ENCODE data around the gene RBM20. TPM values are rescaled to one million over a fixed set of nuclear protein-coding genes. Genes with fewer than 3 reads are reported as not detected.

Gene RBM20
- total RNA-seq, 1 donor = 0.09 TPM

DNA sequence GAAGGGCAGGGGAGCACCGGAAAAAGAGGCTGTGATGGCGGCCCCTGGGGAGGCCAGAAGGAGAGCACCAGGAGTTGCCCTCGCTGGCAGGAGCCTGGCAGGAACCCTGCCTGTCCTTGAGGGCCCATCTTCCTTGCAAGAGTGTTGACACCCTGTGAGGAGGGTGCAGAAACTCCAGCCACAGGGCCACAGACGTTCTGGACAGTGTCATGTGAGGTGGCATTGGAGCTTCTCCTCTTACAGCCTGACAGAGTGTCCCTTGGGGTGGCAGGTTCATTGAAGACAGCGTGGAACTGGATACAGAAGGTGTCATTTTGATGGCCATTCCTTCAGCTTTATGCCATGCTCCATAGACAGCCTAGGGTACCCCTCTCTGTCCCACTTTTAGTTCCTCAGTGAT lies 54.2 kb downstream of the RBM20 start:
- no peak overlapping the region for H3K4me3 ChIP-seq (ENCODE audit: low read depth, low read length)
- no peak for DNase-seq (ENCODE audit: low read depth)
- TF ChIP-seq CTCF (IDR thresholded peaks at IDR 0.05; ENCODE audit: insufficient read depth, low read length) = no peak

DNA sequence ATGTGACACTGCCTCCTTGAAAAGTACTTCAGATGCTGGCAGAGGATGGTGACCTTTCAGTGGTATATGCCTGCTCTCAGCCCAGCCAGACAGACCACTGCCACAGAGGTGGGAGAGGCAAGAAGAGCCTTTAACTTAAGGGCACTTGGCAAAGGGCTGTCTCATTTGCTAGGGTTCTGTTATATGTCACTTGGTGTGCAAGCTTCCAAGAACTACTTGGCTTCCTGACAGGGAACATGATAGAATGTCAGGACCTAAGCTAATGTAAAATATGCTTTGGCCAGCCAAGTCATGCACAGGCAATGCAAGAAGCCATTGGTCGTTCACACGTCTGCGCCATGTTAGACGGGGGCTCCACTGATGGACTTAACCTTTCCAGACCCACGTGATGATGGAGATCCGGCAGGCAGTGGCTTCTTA lies 54.7 kb downstream of the RBM20 start:
- TF ChIP-seq CTCF (IDR thresholded peaks at IDR 0.05; ENCODE audit: insufficient read depth, low read length) = no peak
- peak; percentile 64 for DNase-seq (ENCODE audit: low read depth)

GRCh38 chr10:110699859-110700468 lies 55.8 kb downstream of the RBM20 start:
- H3K4me3 ChIP-seq (ENCODE audit: low read depth, low read length) = no peak overlapping the region
- no peak for TF ChIP-seq CTCF (IDR thresholded peaks at IDR 0.05; ENCODE audit: insufficient read depth, low read length)
- DNase-seq (ENCODE audit: low read depth) = peak; percentile 10

More for the DNA sequence above, 54.7 kb downstream of the RBM20 start:
- H3K4me3 ChIP-seq (ENCODE audit: low read depth, low read length) = no peak overlapping the region

DNA sequence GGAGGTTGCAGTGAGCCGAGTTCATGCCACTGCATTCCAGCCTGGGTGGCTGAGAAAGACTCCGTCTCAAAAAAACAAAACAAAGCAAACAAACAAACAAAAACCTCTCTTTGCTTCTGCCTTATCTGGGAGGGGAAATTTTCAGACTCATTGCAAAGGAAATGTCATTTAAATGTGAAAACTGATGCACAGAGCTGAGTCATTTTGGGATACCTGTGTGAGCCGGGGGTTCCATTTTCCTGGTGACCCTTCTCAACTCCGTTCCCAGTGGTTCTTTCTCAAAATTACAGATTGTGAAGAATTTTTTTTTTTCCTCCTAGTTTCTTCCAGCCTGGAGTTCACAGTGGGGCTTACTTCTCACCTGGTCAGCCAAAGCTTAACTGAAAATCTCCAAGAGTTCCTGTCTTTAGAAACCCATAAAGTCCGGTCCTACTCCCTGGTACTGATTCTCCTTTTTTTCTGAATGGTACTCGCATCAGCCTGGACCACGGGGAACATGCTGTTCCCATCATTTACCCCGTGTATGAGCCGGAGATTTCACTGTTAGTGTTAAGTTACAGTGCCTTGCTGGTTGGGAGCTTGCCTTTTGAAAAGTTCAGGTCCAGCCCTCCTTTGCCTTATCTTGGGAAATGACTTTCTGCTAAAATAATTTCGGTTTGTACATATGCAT lies 56.9 kb downstream of the RBM20 start:
- no peak overlapping the region for H3K4me3 ChIP-seq (ENCODE audit: low read depth, low read length)
- no peak for TF ChIP-seq CTCF (IDR thresholded peaks at IDR 0.05; ENCODE audit: insufficient read depth, low read length)
- DNase-seq (ENCODE audit: low read depth) = peak; percentile 47

DNA sequence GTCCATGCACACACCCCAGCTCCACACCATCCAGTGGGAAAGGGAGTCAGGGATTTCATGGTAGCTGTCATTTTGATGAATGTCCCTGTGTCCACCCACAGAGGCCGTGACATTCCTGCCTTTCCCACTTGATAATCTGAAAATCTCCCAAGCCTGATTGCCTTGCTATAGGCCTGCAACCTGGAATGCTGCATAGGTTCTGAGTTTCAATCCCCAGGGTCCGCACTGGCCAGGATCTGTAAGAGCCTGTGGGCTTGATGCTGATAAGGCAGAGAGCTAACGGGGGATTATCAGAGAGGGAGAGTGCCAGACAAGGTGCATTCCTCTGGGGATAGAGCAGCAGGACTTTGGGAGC lies 57.5 kb downstream of the RBM20 start:
- no peak for DNase-seq (ENCODE audit: low read depth)

DNA sequence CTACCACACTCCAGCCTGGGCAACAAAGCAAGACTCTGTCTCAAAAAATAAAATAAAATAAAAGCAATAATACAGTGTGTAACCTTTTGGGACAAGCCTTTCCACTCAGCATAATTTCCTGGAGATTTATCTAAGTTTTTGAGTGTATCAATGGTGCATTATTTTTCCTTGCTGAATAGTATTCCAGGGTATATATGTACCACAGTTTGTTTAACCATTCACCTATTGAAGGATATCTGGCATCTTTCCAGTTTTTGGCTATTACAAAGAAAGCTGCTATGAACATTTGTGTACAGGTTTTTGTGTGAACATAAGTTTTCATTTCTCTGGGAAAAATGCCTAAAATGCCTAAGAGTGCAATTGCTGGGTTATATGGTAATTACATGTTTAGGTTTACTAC lies 59.9 kb downstream of the RBM20 start:
- no peak for TF ChIP-seq CTCF (IDR thresholded peaks at IDR 0.05; ENCODE audit: insufficient read depth, low read length)
- no peak for DNase-seq (ENCODE audit: low read depth)
- H3K4me3 ChIP-seq (ENCODE audit: low read depth, low read length) = no peak overlapping the region

More for the DNA sequence above, 57.5 kb downstream of the RBM20 start:
- no peak for TF ChIP-seq CTCF (IDR thresholded peaks at IDR 0.05; ENCODE audit: insufficient read depth, low read length)
- no peak overlapping the region for H3K4me3 ChIP-seq (ENCODE audit: low read depth, low read length)
